Adrenal gland (tissue), 12 donors: ENCODE measurements around the gene STARD8. TPM values are rescaled to one million over a fixed set of nuclear protein-coding genes. Genes with fewer than 3 reads are reported as not detected.

ENCODE experiments used
- DNase-seq, 7 donors: peaks; one replicate each; pipeline ENCODE4 v3.0.0-alpha.2; 2019 to 2020
- H3K27ac ChIP-seq, 5 donors: fragments of 200-600 bp; sonication (generic) in 4 of 5; 1 replicate in 3 of 5; 2 replicates in 2 of 5; pipeline versions ENCODE4 v1.5.1 to v1.8.0; 2016 to 2020; ENCODE audit warnings: mild to moderate bottlenecking in 1 of 5
- H3K27me3 ChIP-seq: fragments of 200-600 bp; 2 replicates; pipeline ENCODE4 v1.8.0; 2021
- H3K36me3 ChIP-seq, 2 donors: fragments of 200-600 bp; replicated peaks in 1 of 2; 1 replicate in 1 of 2; 2 replicates in 1 of 2; pipeline versions ENCODE4 v1.5.1 to v1.8.0; 2018 to 2022
- H3K4me1 ChIP-seq, 2 donors: fragments of 200-600 bp; replicated peaks in 1 of 2; 1 replicate in 1 of 2; 2 replicates in 1 of 2; pipeline versions ENCODE4 v1.5.1 to v1.8.0; 2018 to 2021
- H3K4me3 ChIP-seq, 4 donors: fragments of 200-600 bp; sonication (generic) in 3 of 4; one replicate each; pipeline ENCODE4 v1.5.1; 2016 to 2018
- H3K9me3 ChIP-seq, 3 donors: fragments of 200-600 bp; sonication (generic) in 1 of 3; replicated peaks in 1 of 3; 1 replicate in 2 of 3; 2 replicates in 1 of 3; pipeline versions ENCODE4 v1.5.1 to v1.8.0; 2016 to 2021
- CTCF ChIP-seq, 6 experiments: fragments of 450-650 bp in 4 of 6; fragments of 200-600 bp in 2 of 6; sonication (generic) in 1 of 6; IDR thresholded peaks; 1 replicate in 5 of 6; 2 replicates in 1 of 6; pipeline versions ENCODE4 v1.5.1 to v1.8.0; 2016 to 2021; ENCODE audit warnings: antibody characterized with exemption in 6 of 6, mild to moderate bottlenecking in 2 of 6, moderate library complexity in 1 of 6
- POLR2A ChIP-seq, 2 donors: fragments of 450-650 bp; IDR thresholded peaks; one replicate each; pipeline ENCODE4 v1.6.1; 2017; ENCODE audit warnings: antibody characterized with exemption in 2 of 2, mild to moderate bottlenecking in 2 of 2, moderate library complexity in 1 of 2
- WGBS, 4 donors: extraction: QIAGEN DNeasy Blood & Tissue Kit in 2 of 4; methylation state at CpG; one replicate each; pipeline versions ENCODE4 v1.1.5 to v1.1.7; 2013 to 2017; 5-methylcytosine and 5-hydroxymethylcytosine counted together
- intact Hi-C, 2 donors: fragments of 100-400 bp; cut with DNase I; formaldehyde crosslinking; loops; one replicate each; pipeline versions ENCODE4 v1.14.1 to v1.15.0; 2022 to 2023
- polyA plus RNA-seq, 3 donors: library from polyadenylated mRNA; stranded (reverse); fragments of 200-250 nt in 2 of 3; fragments of 350-450 nt in 1 of 3; fragmentation: Illumina TruSeq in 1 of 3; extraction: RNeasy Lipid Tissue Mini Kit (QIAGEN cat#74804) in 1 of 3; gene quantifications; one replicate each; pipeline ENCODE4 v1.2.3, GENCODE V29; 2013 to 2014
- total RNA-seq, 9 donors: library from RNA; depleted of rRNA in 4 of 9; stranded (reverse); fragments of >200 nt in 4 of 9; fragments of 120-200 nt in 1 of 9; fragmentation: NEBNext Ultra II Directional in 1 of 9; extraction: Animal tissue kit (Norgen Biotek cat#: 25700) in 1 of 9; gene quantifications; one replicate each; pipeline versions ENCODE4 v1.1.0 to v1.2.4, GENCODE V29; 2013 to 2023
- donor health status: healthy with polysubstance abuse.
- donor health status: Bipolar disorder and iron deficiency.
- donor health status: DM: yes; HTN: yes; CAD: no.
- donor health status: DM: no; HTN: no; CAD: no.
- donor health status: DM: no; HTN: no; CAD: no.
- donor health status: DM: yes; HTN: yes; CAD: no.

Gene STARD8
- total and polyA plus RNA-seq, 12 donors: 2.8 to 19.6 (median 10.1) TPM

DNA sequence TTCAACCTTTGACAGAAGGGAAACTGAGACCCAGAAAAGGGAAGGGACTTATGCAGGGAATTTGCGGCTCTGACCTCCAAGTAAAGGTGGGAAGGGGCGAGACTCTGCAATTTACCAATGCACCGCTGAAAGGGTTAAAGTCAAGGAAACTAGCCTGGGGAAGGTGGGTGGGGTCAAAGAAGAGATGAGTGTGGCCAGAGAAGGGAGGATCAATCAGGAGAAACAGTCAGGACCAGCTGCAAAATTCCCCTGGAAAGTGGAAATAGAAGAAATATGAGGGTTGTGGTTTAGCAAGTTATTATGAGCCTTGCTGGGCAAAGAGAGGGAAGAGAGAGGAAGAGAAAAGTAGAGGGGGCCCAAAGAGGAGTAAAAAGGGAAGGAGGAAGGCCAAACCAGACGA lies 30.5 kb downstream of the STARD8 start:
- DNase-seq: no peak
- no peaks in the 10 kb centered on the region for H3K27me3 ChIP-seq
- no peaks in the 10 kb centered on the region for H3K36me3 ChIP-seq
- no peak overlapping the region for H3K27ac ChIP-seq
- intact Hi-C loops: no loop called here
- H3K4me1 ChIP-seq: no peaks in the 10 kb centered on the region
- TF ChIP-seq CTCF (IDR thresholded peaks at IDR 0.05): no peak
- TF ChIP-seq POLR2A (IDR thresholded peaks at IDR 0.05): no peak
- no peaks in the 10 kb centered on the region for H3K9me3 ChIP-seq
- no peak overlapping the region for H3K4me3 ChIP-seq
- 51 to 75% (median 62%) methylated on average over 4 of the region's 4 CpGs for WGBS, 4 donors

DNA sequence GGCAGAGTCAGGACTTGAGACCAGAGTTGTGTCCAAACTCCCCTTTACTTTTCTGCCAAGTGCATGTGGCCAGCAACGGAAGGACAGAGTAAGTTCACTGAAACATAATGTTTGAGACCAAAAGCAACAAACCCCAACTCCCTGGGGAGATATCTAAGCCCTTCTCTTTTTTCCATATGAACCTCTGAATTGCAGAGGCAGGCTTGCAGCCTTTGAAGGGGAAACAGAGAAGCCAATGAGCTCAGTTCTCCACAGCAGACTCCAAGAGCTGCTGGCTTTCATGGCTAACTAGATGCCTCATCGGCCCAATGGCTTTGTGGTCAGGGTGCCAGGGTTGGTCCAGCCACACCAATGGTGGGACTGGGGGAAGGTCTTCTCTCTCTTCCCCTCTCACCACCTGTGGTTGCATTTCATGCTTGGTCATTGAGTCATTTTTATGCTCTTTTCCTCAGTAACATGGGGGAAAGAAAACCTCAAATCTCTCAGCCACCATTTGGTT lies 34.0 kb downstream of the STARD8 start:
- no peaks in the 10 kb centered on the region for H3K9me3 ChIP-seq
- H3K36me3 ChIP-seq: no peaks in the 10 kb centered on the region
- no peak overlapping the region for H3K27ac ChIP-seq
- peaks cover 0 to 12% of the 10 kb centered on the region in 2 donors for H3K4me1 ChIP-seq
- intact Hi-C loops: no loop called here
- peaks cover 9% of the 10 kb centered on the region for H3K27me3 ChIP-seq
- no peak overlapping the region for H3K4me3 ChIP-seq
- no peak for DNase-seq
- no peak for TF ChIP-seq CTCF (IDR thresholded peaks at IDR 0.05)
- TF ChIP-seq POLR2A (IDR thresholded peaks at IDR 0.05): no peak
- WGBS, 4 donors: 40 to 65% (median 50%) methylated on average over 1 to 2 of the region's 2 CpGs

GRCh38 chrX:68682790-68683189 lies 35.3 kb downstream of the STARD8 start:
- peaks cover 0 to 12% of the 10 kb centered on the region in 2 donors for H3K4me1 ChIP-seq
- TF ChIP-seq POLR2A (IDR thresholded peaks at IDR 0.05) (no peak), CTCF (IDR thresholded peaks at IDR 0.05) (no peak)
- no peak overlapping the region for H3K4me3 ChIP-seq
- H3K9me3 ChIP-seq: no peaks in the 10 kb centered on the region
- WGBS, 4 donors: 67 to 94% (median 79%) methylated on average over 3 of the region's 3 CpGs
- intact Hi-C loops: no loop called here
- no peak overlapping the region for H3K27ac ChIP-seq
- H3K36me3 ChIP-seq: no peaks in the 10 kb centered on the region
- peaks cover 9% of the 10 kb centered on the region for H3K27me3 ChIP-seq
- no peak for DNase-seq

DNA sequence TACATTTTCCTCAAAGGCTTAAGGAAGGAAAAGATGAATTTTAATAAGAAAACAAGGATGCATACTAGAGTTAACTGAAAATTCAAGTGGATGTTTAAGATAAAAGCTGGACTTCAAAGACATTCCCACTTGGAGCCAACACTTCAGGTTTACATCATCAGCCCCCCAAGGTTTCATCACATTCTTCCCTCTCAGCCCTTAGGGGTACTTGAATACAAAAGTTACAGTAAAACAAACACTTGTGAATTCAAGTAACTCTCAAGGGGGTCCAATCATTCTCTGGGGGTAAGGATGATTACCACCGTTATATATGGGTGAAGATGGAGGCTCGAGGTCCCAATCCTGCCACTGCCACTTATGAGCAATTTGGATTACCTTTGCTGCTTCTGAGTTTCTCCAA lies 36.1 kb downstream of the STARD8 start:
- peak overlapping the region in 2 of 5 donors; percentile 34 to 73 for H3K27ac ChIP-seq
- no peaks in the 10 kb centered on the region for H3K9me3 ChIP-seq
- intact Hi-C loops: no loop called here
- DNase-seq: no peak
- peaks cover 9% of the 10 kb centered on the region for H3K27me3 ChIP-seq
- no peaks in the 10 kb centered on the region for H3K36me3 ChIP-seq
- no peak for TF ChIP-seq CTCF (IDR thresholded peaks at IDR 0.05)
- TF ChIP-seq POLR2A (IDR thresholded peaks at IDR 0.05): no peak
- H3K4me1 ChIP-seq: peaks cover 0 to 12% of the 10 kb centered on the region in 2 donors
- 81 to 100% (median 94%) methylated on average over 2 of the region's 2 CpGs for WGBS, 4 donors
- no peak overlapping the region for H3K4me3 ChIP-seq
